ENCODE results near the gene DRAM1.
A peak's percentile ranks its signal among the peaks of the same experiment; 100 is the strongest.

Gene DRAM1

DNA sequence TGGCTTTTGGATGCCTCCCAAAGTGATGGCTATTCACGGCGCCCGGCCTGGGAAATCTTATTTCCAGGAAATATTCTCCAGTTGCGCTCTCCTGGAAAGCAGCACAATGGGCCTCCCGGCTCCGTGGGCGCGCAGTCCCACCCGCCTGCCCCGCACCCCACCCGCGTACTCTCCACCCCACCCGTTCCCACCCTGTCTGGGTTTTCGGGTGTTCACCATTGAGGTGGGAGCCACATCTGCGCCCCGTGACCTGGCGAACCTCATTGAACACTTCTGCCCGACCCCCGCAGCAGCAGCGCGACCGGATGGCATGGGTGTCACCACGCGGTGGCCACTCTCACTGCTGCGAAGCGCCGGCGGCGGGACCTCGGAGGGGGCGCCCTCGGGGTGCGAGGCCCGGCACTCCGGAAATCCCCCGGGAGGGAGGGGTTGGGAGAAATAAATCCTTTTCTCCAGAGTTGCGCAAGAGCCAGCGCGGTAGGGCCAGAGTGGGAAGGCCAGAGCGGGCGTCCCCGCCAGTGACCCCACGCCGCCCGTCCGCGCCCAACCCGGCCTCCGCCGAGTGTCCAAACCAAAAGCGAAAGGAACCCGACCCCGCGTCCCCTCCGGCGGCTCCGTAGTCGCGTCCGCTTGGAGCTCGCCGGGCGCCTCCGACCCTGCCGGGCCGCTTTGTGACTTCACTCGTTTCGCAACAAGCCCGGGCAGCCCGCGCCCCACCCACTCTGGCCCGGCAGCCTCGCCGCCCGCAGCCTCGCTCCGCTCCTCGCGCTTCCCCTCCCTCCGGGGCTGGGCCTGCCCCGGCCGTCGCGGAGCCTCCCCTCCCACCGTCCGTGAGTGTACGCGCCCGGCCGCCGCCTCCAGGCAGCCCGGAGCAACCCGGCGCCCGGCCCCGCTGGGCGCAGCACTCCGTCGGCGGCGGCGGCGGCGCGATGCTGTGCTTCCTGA is at the start of gene DRAM1:
Gene DRAM1 (plus strand): TSS at position 720 of the 945 bp plus-strand sequence. CDS start 210 bp downstream, at position 930.
- no peaks in the 10 kb centered on the region for H3K27me3 ChIP-seq (ENCODE audit: control insufficient read depth, insufficient read depth, low read length)
- no peaks in the 10 kb centered on the region for H3K9me3 ChIP-seq (ENCODE audit: control insufficient read depth, low read length)
- peak within 1 kb of the TSS; percentile 75 for H3K4me3 ChIP-seq (ENCODE audit: low read length)
- H3K4me1 ChIP-seq (ENCODE audit: control insufficient read depth, insufficient read depth, low read length) = no peaks in the 10 kb centered on the region
- no peaks in the 10 kb centered on the region for H3K36me3 ChIP-seq (ENCODE audit: control insufficient read depth, insufficient read depth, low read length)
- H3K9ac ChIP-seq (ENCODE audit: low read length) = peak within 1 kb of the TSS; percentile 92

DNA sequence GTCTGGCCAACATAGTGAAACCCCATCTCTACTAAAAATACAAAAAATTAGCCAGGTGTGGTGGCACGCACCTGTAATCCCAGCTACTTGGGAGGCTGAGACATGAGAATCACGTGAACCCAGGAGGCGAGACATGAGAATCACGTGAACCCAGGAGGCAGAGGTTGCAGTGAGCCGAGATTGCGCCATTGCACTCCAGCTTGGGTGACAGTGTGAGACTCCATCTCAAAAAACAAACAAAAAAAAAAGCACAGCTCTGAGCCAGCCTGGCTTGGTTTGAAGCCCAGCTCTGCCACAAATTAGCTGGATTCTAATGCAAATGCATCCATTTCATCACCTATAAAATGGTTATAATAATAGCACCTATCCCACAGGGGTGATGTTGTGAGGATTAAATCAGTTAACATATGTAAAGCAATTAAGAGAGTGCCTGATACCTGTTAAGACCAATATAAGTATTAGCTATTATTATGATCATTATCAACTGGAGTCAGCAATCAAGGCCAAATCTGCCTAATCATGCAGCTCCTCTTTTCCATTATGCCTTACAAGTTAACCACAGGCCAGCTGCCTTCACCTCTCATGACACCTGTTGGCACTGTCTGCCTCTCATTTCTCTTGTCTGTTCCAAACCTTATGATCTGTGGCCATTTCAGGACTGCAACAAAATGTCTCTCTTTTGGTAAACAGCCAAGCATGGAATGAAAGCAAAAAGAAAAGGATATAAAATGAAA is 48.8 kb upstream of the DRAM1 start:
- Histone ChIP-seq H3K4me3 (ENCODE audit: low read length) (no peak overlapping the region), H3K36me3 (ENCODE audit: control insufficient read depth, insufficient read depth, low read length) (no peaks in the 10 kb centered on the region)

GRCh38 chr12:101829639-101830366 is 47.6 kb upstream of the DRAM1 start:
- H3K4me1 ChIP-seq (ENCODE audit: control insufficient read depth, insufficient read depth, low read length) = peaks cover 21% of the 10 kb centered on the region

More for the DNA sequence above, 48.8 kb upstream of the DRAM1 start:
- peaks cover 25% of the 10 kb centered on the region for H3K4me1 ChIP-seq (ENCODE audit: control insufficient read depth, insufficient read depth, low read length)
- H3K9ac ChIP-seq (ENCODE audit: low read length) = no peak overlapping the region
- no peaks in the 10 kb centered on the region for H3K27me3 ChIP-seq (ENCODE audit: control insufficient read depth, insufficient read depth, low read length)
- H3K9me3 ChIP-seq (ENCODE audit: control insufficient read depth, low read length) = no peaks in the 10 kb centered on the region

DNA sequence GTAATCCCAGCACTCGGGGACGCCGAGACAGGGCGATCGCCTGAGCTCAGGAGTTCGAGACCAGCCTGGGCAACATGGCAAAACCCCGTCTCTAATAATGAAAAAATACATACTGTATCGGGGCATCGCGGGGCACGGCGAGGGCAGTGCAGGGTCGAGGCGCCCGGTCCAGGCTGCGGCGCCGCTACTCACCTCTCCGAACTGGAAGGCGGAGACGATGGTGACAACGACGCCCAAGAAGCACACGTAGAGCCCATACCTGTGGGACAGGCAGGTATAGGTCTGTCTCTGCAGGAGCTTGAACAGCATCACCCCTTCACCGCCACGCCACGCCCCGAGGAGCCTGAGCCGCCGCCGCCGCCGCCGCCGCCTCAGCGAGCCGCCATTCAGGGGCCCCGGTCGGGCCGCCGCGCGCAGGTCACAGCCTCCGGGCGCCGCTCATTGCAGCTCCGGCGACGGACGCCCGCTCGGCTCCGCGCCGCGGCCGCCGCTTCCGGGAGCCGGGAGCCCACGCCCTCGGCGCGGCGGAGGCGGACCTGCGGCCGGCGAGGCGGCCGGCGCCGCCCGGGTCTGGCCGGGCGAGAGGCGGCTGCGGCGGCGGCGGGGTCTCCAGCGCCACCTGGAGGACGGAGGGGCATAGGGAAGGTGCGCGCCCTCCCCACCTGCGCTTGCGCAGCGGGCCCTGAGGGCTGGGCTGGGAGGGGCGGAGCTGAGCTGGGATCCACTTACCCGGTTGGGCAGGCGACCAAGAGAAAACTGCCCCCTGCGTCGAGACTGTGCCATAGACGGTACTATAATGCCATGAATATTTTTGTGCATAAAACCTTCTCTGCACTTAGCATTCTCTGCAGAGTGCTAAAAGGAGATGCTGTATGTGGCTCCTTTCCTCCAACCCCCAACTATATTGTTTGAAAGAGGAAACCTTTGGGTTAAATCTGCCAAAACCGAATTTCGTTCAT is 46.7 kb upstream of the DRAM1 start, which contains the start of gene GNPTAB:
Gene GNPTAB (minus strand): TSS at position 593 of the 959 bp plus-strand sequence. CDS start 284 bp downstream, at position 309.
- H3K9ac ChIP-seq (ENCODE audit: low read length) = peak within 1 kb of the TSS; percentile 82
- no peaks in the 10 kb centered on the region for H3K9me3 ChIP-seq (ENCODE audit: control insufficient read depth, low read length)
- no peaks in the 10 kb centered on the region for H3K36me3 ChIP-seq (ENCODE audit: control insufficient read depth, insufficient read depth, low read length)
- H3K27me3 ChIP-seq (ENCODE audit: control insufficient read depth, insufficient read depth, low read length) = no peaks in the 10 kb centered on the region
- H3K4me1 ChIP-seq (ENCODE audit: control insufficient read depth, insufficient read depth, low read length) = peaks cover 16% of the 10 kb centered on the region
- peak within 1 kb of the TSS; percentile 58 for H3K4me3 ChIP-seq (ENCODE audit: low read length)

More at GRCh38 chr12:101829639-101830366, 47.6 kb upstream of the DRAM1 start:
- Histone ChIP-seq H3K9me3 (ENCODE audit: control insufficient read depth, low read length) (no peaks in the 10 kb centered on the region), H3K9ac (ENCODE audit: low read length) (peak overlapping the region; percentile 82), H3K4me3 (ENCODE audit: low read length) (peak overlapping the region; percentile 58), H3K36me3 (ENCODE audit: control insufficient read depth, insufficient read depth, low read length) (no peaks in the 10 kb centered on the region), H3K27me3 (ENCODE audit: control insufficient read depth, insufficient read depth, low read length) (no peaks in the 10 kb centered on the region)

- Histone ChIP-seq H3K4me3 (ENCODE audit: low read length) (no peak overlapping the region), H3K27me3 (ENCODE audit: control insufficient read depth, insufficient read depth, low read length) (no peaks in the 10 kb centered on the region), H3K36me3 (ENCODE audit: control insufficient read depth, insufficient read depth, low read length) (no peaks in the 10 kb centered on the region), H3K4me1 (ENCODE audit: control insufficient read depth, insufficient read depth, low read length) (peaks cover 7% of the 10 kb centered on the region), H3K9me3 (ENCODE audit: control insufficient read depth, low read length) (no peaks in the 10 kb centered on the region), H3K9ac (ENCODE audit: low read length) (no peak overlapping the region)
These were observed 45.4 kb upstream of the DRAM1 start for GRCh38 chr12:101832030-101832429.

DNA sequence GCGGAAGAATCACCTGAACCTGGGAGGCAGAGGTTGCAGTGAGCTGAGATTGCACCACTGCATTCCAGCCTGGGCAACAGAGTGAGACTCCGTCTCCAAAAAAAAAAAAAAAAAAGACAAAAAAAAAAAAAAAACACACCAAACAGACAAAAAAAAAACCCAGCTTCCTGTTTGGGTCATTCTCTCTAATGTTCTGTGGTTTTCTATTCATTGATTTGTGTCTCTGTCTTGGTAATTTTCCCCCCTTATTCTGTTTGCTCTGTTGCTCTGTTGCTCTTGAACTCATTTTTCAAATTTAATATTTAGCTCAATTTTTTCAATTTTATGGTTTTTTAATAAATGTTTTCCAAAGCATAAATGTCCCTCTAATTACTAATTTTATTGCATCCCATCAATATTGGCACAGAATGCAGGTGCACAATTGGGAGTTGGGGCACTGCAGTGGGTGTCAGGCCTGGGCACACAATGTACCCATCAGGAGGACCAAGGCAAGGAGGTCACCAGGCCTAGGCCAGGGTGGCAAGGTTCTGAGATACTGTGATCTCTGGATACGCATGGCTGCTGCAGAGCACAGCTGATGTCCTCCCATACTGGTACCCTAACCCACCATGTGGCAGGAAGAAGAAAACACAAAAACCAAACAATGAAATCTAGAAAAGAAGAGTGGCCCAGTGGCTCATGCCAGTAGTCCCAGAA is 38.6 kb upstream of the DRAM1 start:
- Histone ChIP-seq H3K9me3 (ENCODE audit: control insufficient read depth, low read length) (no peaks in the 10 kb centered on the region), H3K36me3 (ENCODE audit: control insufficient read depth, insufficient read depth, low read length) (no peaks in the 10 kb centered on the region), H3K9ac (ENCODE audit: low read length) (no peak overlapping the region), H3K4me1 (ENCODE audit: control insufficient read depth, insufficient read depth, low read length) (no peaks in the 10 kb centered on the region), H3K4me3 (ENCODE audit: low read length) (no peak overlapping the region), H3K27me3 (ENCODE audit: control insufficient read depth, insufficient read depth, low read length) (no peaks in the 10 kb centered on the region)

DNA sequence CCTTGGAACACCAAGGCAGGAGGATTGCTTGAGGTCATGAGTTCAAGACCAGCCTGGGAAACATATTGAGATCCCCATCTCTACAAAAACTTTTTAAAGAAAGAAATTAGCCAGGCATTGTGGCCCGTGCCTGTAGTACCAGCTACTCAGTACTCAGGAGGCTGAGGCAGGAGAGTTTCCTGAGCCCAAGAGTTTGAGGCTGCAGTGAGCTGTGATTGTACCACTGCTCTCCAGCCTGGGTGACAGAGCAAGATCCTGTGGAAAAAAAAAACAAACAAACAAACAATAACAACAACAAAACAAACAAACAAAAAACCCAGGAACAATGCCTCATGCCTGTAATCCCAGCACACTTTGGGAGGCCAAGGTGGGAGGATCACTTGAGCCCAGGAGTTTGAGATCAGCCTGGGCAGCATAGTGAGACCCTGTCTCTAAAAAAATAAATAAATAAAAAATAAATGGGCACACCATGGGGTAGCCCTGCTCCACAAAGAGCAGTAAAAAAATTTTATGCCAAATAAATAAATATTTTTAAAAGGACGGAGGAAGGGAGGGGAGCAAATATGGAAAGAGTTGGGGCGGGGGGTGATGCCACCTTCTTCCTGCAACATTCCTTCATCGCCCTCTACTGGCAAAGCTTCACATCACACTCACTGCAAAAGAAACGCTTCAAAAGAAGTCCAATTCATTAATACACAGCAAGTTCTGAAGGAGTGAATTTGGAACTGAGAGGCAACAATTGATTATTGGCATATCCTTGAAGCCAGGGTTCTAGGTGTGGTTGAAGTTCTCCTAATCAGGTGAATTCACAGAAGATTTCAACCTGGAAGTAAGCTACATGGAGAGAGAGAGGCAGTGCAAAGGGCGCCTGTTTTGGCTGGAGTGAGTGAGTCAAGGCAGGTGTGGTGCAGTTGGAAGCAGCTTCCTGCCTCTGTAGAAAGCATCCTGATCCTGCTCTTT is 37.8 kb upstream of the DRAM1 start:
- no peaks in the 10 kb centered on the region for H3K27me3 ChIP-seq (ENCODE audit: control insufficient read depth, insufficient read depth, low read length)
- no peak overlapping the region for H3K9ac ChIP-seq (ENCODE audit: low read length)
- no peaks in the 10 kb centered on the region for H3K36me3 ChIP-seq (ENCODE audit: control insufficient read depth, insufficient read depth, low read length)
- H3K4me3 ChIP-seq (ENCODE audit: low read length) = no peak overlapping the region
- H3K4me1 ChIP-seq (ENCODE audit: control insufficient read depth, insufficient read depth, low read length) = no peaks in the 10 kb centered on the region
- H3K9me3 ChIP-seq (ENCODE audit: control insufficient read depth, low read length) = no peaks in the 10 kb centered on the region

- Histone ChIP-seq H3K4me1 (ENCODE audit: control insufficient read depth, insufficient read depth, low read length) (no peaks in the 10 kb centered on the region), H3K9me3 (ENCODE audit: control insufficient read depth, low read length) (no peaks in the 10 kb centered on the region), H3K9ac (ENCODE audit: low read length) (no peak overlapping the region), H3K27me3 (ENCODE audit: control insufficient read depth, insufficient read depth, low read length) (no peaks in the 10 kb centered on the region), H3K4me3 (ENCODE audit: low read length) (no peak overlapping the region), H3K36me3 (ENCODE audit: control insufficient read depth, insufficient read depth, low read length) (no peaks in the 10 kb centered on the region)
These were observed 36.3 kb upstream of the DRAM1 start for GRCh38 chr12:101841069-101841468.

DNA sequence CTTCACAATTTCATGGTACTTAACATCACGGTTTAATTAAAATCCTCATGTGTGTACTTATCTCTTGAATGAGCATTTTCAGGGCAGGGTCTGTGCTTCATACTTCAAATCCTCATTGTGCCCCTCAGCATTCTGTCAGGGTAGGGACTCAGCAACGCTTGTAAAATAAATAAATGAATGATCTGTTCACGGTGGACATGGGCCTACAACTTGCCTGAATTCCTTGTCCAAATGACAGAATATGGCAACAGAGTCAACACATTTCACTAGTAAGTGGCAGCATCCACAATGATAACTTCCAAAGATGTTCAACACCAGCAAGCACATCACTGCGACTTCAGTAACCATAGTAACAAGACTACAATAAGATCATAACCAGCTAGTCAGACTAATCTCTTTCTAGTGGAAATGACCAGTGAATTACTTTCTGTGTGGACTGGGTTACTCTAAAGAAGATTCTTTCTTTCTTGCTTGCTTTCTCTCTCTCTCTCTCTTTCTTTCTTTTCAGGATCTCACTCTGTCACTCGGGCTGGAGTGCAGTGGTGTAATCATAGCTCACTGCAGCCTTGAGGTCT is 32.2 kb upstream of the DRAM1 start:
- no peaks in the 10 kb centered on the region for H3K4me1 ChIP-seq (ENCODE audit: control insufficient read depth, insufficient read depth, low read length)
- H3K9me3 ChIP-seq (ENCODE audit: control insufficient read depth, low read length) = no peaks in the 10 kb centered on the region
- no peaks in the 10 kb centered on the region for H3K27me3 ChIP-seq (ENCODE audit: control insufficient read depth, insufficient read depth, low read length)

More for the DNA sequence above, 32.2 kb upstream of the DRAM1 start:
- no peak overlapping the region for H3K9ac ChIP-seq (ENCODE audit: low read length)
- H3K36me3 ChIP-seq (ENCODE audit: control insufficient read depth, insufficient read depth, low read length) = no peaks in the 10 kb centered on the region
- no peak overlapping the region for H3K4me3 ChIP-seq (ENCODE audit: low read length)
